Measurements from ENCODE around the gene RMDN2.

DNA sequence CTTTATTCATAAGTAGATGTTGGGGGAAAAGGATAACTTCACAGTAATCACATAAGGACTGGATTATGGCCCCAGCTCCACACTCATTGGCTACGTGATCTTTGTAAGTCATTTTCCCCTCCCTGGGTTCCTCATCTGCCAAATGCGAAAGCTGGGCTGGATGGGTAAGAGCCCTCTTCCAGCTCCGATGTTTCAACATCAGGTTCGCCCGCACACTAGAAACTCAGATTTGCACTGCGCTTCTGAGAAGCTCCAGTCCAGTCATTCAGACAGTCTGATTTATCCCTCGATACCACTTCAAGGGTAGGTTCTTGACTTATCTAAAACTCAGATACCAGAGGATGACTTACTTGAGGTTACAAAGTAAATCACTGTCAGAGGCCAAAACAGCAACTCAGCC lies 31.0 kb upstream of the RMDN2 start:
- TF ChIP-seq POLR2A (IDR thresholded peaks at IDR 0.05; ENCODE audit: extremely low read depth, insufficient read length) (no peak), MYC (IDR thresholded peaks at IDR 0.05; ENCODE audit: low read depth, low read length) (no peak)
- TF ChIP-seq, protein P1, sequence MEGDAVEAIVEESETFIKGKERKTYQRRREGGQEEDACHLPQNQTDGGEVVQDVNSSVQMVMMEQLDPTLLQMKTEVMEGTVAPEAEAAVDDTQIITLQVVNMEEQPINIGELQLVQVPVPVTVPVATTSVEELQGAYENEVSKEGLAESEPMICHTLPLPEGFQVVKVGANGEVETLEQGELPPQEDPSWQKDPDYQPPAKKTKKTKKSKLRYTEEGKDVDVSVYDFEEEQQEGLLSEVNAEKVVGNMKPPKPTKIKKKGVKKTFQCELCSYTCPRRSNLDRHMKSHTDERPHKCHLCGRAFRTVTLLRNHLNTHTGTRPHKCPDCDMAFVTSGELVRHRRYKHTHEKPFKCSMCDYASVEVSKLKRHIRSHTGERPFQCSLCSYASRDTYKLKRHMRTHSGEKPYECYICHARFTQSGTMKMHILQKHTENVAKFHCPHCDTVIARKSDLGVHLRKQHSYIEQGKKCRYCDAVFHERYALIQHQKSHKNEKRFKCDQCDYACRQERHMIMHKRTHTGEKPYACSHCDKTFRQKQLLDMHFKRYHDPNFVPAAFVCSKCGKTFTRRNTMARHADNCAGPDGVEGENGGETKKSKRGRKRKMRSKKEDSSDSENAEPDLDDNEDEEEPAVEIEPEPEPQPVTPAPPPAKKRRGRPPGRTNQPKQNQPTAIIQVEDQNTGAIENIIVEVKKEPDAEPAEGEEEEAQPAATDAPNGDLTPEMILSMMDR (IDR thresholded peaks at IDR 0.05; ENCODE audit: low read depth, low read length) = no peak

Data from NB4 (cell line).